WERI-Rb-1 (cell line): ENCODE results near the gene TSPAN5.

ENCODE experiments used
- DNase-seq: peaks from one replicate; pipeline ENCODE4 v3.0.0-alpha.2; 2020
- H3K27ac ChIP-seq: fragments of 250-450 bp; sonication (Bioruptor Pico); 2 replicates; pipeline ENCODE4 v1.5.1; 2020; ENCODE audit warnings: mild to moderate bottlenecking, moderate library complexity
- H3K27me3 ChIP-seq: fragments of 250-450 bp; sonication (Bioruptor Pico); 2 replicates; pipeline ENCODE4 v1.5.1; 2021; ENCODE audit warnings: mild to moderate bottlenecking, low read depth, moderate library complexity; ENCODE audit not compliant: insufficient read depth, severe bottlenecking
- H3K36me3 ChIP-seq: fragments of 250-450 bp; sonication (Bioruptor Pico); 2 replicates; pipeline ENCODE4 v1.5.1; 2020; ENCODE audit warnings: mild to moderate bottlenecking, moderate library complexity
- H3K4me3 ChIP-seq: 2 replicates; pipeline ENCODE4 v1.5.1; 2011; ENCODE audit warnings: low read depth, mild to moderate bottlenecking, control low read depth, low read length
- H3K9me3 ChIP-seq: fragments of 250-450 bp; sonication (Bioruptor Pico); 2 replicates; pipeline ENCODE4 v1.5.1; 2021; ENCODE audit warnings: mild to moderate bottlenecking, moderate library complexity; ENCODE audit not compliant: severe bottlenecking
- CTCF ChIP-seq: IDR thresholded peaks from 2 replicates; pipeline ENCODE4 v1.5.1; 2011; ENCODE audit warnings: low read depth, mild to moderate bottlenecking, control low read depth, inconsistent platforms, low read length

The TSPAN5 gene

GRCh38 chr4:98528882-98529281 is 129.5 kb downstream of the TSPAN5 start:
- H3K36me3 ChIP-seq = no peaks in the 10 kb centered on the region
- H3K9me3 ChIP-seq = peaks cover 2% of the 10 kb centered on the region
- no peak overlapping the region for H3K4me3 ChIP-seq
- no peak for TF ChIP-seq CTCF
- no peak overlapping the region for H3K27ac ChIP-seq
- DNase-seq = no peak
- no peaks in the 10 kb centered on the region for H3K27me3 ChIP-seq

GRCh38 chr4:98527534-98528269 is 130.7 kb downstream of the TSPAN5 start:
- Histone ChIP-seq H3K27me3 (no peaks in the 10 kb centered on the region), H3K27ac (no peak overlapping the region), H3K36me3 (no peaks in the 10 kb centered on the region), H3K9me3 (peaks cover 2% of the 10 kb centered on the region), H3K4me3 (no peak overlapping the region)
- DNase-seq = no peak
- TF ChIP-seq CTCF = no peak

- peak overlapping the region; percentile 10; the same call in 1 of the 2 replicates for H3K27ac ChIP-seq
These were observed 134.2 kb downstream of the TSPAN5 start for GRCh38 chr4:98524230-98524629.

GRCh38 chr4:98522636-98523395 is 135.6 kb downstream of the TSPAN5 start:
- TF ChIP-seq CTCF = no peak
- Histone ChIP-seq H3K27ac (no peak overlapping the region), H3K4me3 (no peak overlapping the region), H3K9me3 (no peaks in the 10 kb centered on the region), H3K27me3 (no peaks in the 10 kb centered on the region), H3K36me3 (no peaks in the 10 kb centered on the region)
- DNase-seq = no peak

More at GRCh38 chr4:98524230-98524629, 134.2 kb downstream of the TSPAN5 start:
- Histone ChIP-seq H3K4me3 (no peak overlapping the region), H3K36me3 (no peaks in the 10 kb centered on the region), H3K9me3 (no peaks in the 10 kb centered on the region), H3K27me3 (no peaks in the 10 kb centered on the region)
- no peak for TF ChIP-seq CTCF
- no peak for DNase-seq

- no peak for DNase-seq
- no peak overlapping the region for H3K27ac ChIP-seq
- no peaks in the 10 kb centered on the region for H3K27me3 ChIP-seq
- no peaks in the 10 kb centered on the region for H3K36me3 ChIP-seq
- no peak for TF ChIP-seq CTCF
- no peaks in the 10 kb centered on the region for H3K9me3 ChIP-seq
- no peak overlapping the region for H3K4me3 ChIP-seq
These were observed 136.3 kb downstream of the TSPAN5 start for GRCh38 chr4:98522062-98522461.
